Right lobe of liver (tissue), 4 donors: ENCODE results near the gene ADGRD2.

Experiments
- POLR2A ChIP-seq: fragments of 450-650 bp; IDR thresholded peaks from one replicate; pipeline ENCODE4 v1.6.1; 2017; ENCODE audit warnings: antibody characterized with exemption, mild to moderate bottlenecking
- TF ChIP-seq, protein P1 (sequence below), 4 donors: fragments of 200-600 bp in 3 of 4; fragments of 450-650 bp in 1 of 4; IDR thresholded peaks; one replicate each; pipeline versions ENCODE4 v1.5.1 to v1.8.0; 2016 to 2022; ENCODE audit warnings: antibody characterized with exemption in 4 of 4, mild to moderate bottlenecking in 2 of 4
- donor health status: DM: no; HTN: no; CAD: no.
- donor health status: DM: no; HTN: no; CAD: no.
- donor health status: DM: no; HTN: yes; CAD: no.

GRCh38 chr9:124449381-124450151 lies 685 bp upstream of the ADGRD2 start:
- TF ChIP-seq, protein P1, sequence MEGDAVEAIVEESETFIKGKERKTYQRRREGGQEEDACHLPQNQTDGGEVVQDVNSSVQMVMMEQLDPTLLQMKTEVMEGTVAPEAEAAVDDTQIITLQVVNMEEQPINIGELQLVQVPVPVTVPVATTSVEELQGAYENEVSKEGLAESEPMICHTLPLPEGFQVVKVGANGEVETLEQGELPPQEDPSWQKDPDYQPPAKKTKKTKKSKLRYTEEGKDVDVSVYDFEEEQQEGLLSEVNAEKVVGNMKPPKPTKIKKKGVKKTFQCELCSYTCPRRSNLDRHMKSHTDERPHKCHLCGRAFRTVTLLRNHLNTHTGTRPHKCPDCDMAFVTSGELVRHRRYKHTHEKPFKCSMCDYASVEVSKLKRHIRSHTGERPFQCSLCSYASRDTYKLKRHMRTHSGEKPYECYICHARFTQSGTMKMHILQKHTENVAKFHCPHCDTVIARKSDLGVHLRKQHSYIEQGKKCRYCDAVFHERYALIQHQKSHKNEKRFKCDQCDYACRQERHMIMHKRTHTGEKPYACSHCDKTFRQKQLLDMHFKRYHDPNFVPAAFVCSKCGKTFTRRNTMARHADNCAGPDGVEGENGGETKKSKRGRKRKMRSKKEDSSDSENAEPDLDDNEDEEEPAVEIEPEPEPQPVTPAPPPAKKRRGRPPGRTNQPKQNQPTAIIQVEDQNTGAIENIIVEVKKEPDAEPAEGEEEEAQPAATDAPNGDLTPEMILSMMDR (IDR thresholded peaks at IDR 0.05): no peak
- no peak for TF ChIP-seq POLR2A
